ENCODE results near the gene HHIPL2.
A peak's percentile ranks its signal among the peaks of the same experiment; 100 is the strongest.

Gene HHIPL2

GRCh38 chr1:222547944-222548671 lies at the start of gene HHIPL2:
HHIPL2 (minus strand) TSS chr1:222548104; CDS start chr1:222548044, 60 bp downstream.
- DNase-seq (ENCODE audit: low read depth): no peak

GRCh38 chr1:222596696-222597095 lies 48.8 kb upstream of the HHIPL2 start:
- DNase-seq (ENCODE audit: low read depth): no peak

GRCh38 chr1:222594789-222595188 lies 46.9 kb upstream of the HHIPL2 start:
- DNase-seq (ENCODE audit: low read depth): no peak

- DNase-seq (ENCODE audit: low read depth): no peak
Measured at GRCh38 chr1:222592171-222592570, 44.3 kb upstream of the HHIPL2 start.

- peak; percentile 69 for DNase-seq (ENCODE audit: low read depth)
Measured at GRCh38 chr1:222589462-222590302, 41.8 kb upstream of the HHIPL2 start, which contains the start of gene TAF1A. TAF1A (minus strand) TSS chr1:222589933.

GRCh38 chr1:222588135-222588534 lies 40.2 kb upstream of the HHIPL2 start:
- no peak for DNase-seq (ENCODE audit: low read depth)

GRCh38 chr1:222586842-222587241 lies 38.9 kb upstream of the HHIPL2 start:
- no peak for DNase-seq (ENCODE audit: low read depth)

- no peak for DNase-seq (ENCODE audit: low read depth)
Measured at GRCh38 chr1:222583079-222583478, 35.2 kb upstream of the HHIPL2 start.

GRCh38 chr1:222582099-222582774 lies 34.3 kb upstream of the HHIPL2 start:
- no peak for DNase-seq (ENCODE audit: low read depth)

GRCh38 chr1:222579316-222579715 lies 31.4 kb upstream of the HHIPL2 start:
- no peak for DNase-seq (ENCODE audit: low read depth)

- no peak for DNase-seq (ENCODE audit: low read depth)
Measured at GRCh38 chr1:222570837-222571236, 22.9 kb upstream of the HHIPL2 start.

- no peak for DNase-seq (ENCODE audit: low read depth)
Measured at GRCh38 chr1:222561656-222562055, 13.8 kb upstream of the HHIPL2 start.

GRCh38 chr1:222557574-222557973 lies 9.7 kb upstream of the HHIPL2 start:
- DNase-seq (ENCODE audit: low read depth): no peak

- no peak for DNase-seq (ENCODE audit: low read depth)
Measured at GRCh38 chr1:222557148-222557547, 9.2 kb upstream of the HHIPL2 start.

- DNase-seq (ENCODE audit: low read depth): no peak
Measured at GRCh38 chr1:222555992-222556615, 8.2 kb upstream of the HHIPL2 start.

- no peak for DNase-seq (ENCODE audit: low read depth)
Measured at GRCh38 chr1:222554177-222554576, 6.3 kb upstream of the HHIPL2 start.

GRCh38 chr1:222552882-222553281 lies 5.0 kb upstream of the HHIPL2 start:
- DNase-seq (ENCODE audit: low read depth): no peak

- no peak for DNase-seq (ENCODE audit: low read depth)
Measured at GRCh38 chr1:222547260-222547614, 667 bp downstream of the HHIPL2 start.

- no peak for DNase-seq (ENCODE audit: low read depth)
Measured at GRCh38 chr1:222546548-222547259, 1.2 kb downstream of the HHIPL2 start.

GRCh38 chr1:222546091-222546490 lies 1.8 kb downstream of the HHIPL2 start:
- no peak for DNase-seq (ENCODE audit: low read depth)

- DNase-seq (ENCODE audit: low read depth): no peak
Measured at GRCh38 chr1:222543817-222544216, 4.1 kb downstream of the HHIPL2 start.

GRCh38 chr1:222540598-222540995 lies 7.3 kb downstream of the HHIPL2 start:
- DNase-seq (ENCODE audit: low read depth): no peak
